ENCODE measurements around the gene FGF8.

- TF ChIP-seq POLR2A (IDR thresholded peaks at IDR 0.05; ENCODE audit: low read depth, low read length) (no peak), CTCF (IDR thresholded peaks at IDR 0.05; ENCODE audit: extremely low read depth in 1 of 2, insufficient read depth in 1 of 2, low read depth in 1 of 2, low read length in 2 of 2) (no peak), MAX (IDR thresholded peaks at IDR 0.05; ENCODE audit: insufficient read depth, insufficient read length) (no peak), JUN (IDR thresholded peaks at IDR 0.05; ENCODE audit: borderline replicate concordance, insufficient read depth, insufficient read length, low read depth) (no peak), POLR2AphosphoS5 (IDR thresholded peaks at IDR 0.05; ENCODE audit: insufficient read depth, low read depth, low read length) (no peak), FOS (IDR thresholded peaks at IDR 0.05; ENCODE audit: borderline replicate concordance, insufficient read depth, low read length) (no peak), EZH2 (IDR thresholded peaks at IDR 0.05; ENCODE audit: borderline replicate concordance, low read depth, low read length, severe bottlenecking) (no peak), MYC (IDR thresholded peaks at IDR 0.05; ENCODE audit: low read depth, low read length) (no peak), GATA2 (IDR thresholded peaks at IDR 0.05; ENCODE audit: insufficient read depth, insufficient read length, low read depth, low read length) (no peak)
Observed at GRCh38 chr10:101744267-101744666, 31.6 kb downstream of the FGF8 start.

All from endothelial cell of umbilical vein (primary cell).